ENCODE results near the gene SMARCA5.
A peak's percentile ranks its signal among the peaks of the same experiment; 100 is the strongest.

SMARCA5 gene

GRCh38 chr4:143539670-143540023 lies 26.1 kb downstream of the SMARCA5 start:
- DNase-seq = no peak

- no peak for DNase-seq
Observed at GRCh38 chr4:143549928-143550327, 36.4 kb downstream of the SMARCA5 start.

GRCh38 chr4:143554728-143555597 lies 41.5 kb downstream of the SMARCA5 start:
- DNase-seq = no peak

GRCh38 chr4:143555676-143556075 lies 42.2 kb downstream of the SMARCA5 start:
- no peak for DNase-seq

- DNase-seq = no peak
Observed at GRCh38 chr4:143558286-143558685, 44.8 kb downstream of the SMARCA5 start.

GRCh38 chr4:143558823-143559756 lies 45.6 kb downstream of the SMARCA5 start:
- peak; percentile 47 for DNase-seq

GRCh38 chr4:143559757-143560147 lies 46.2 kb downstream of the SMARCA5 start:
- DNase-seq = peak; percentile 1

- DNase-seq = no peak
Observed at GRCh38 chr4:143564472-143564871, 51.0 kb downstream of the SMARCA5 start.

- DNase-seq = no peak
Observed at GRCh38 chr4:143575331-143575730, 61.8 kb downstream of the SMARCA5 start.

GRCh38 chr4:143581331-143581946 lies 67.9 kb downstream of the SMARCA5 start:
- no peak for DNase-seq

GRCh38 chr4:143585548-143585947 lies 72.0 kb downstream of the SMARCA5 start:
- no peak for DNase-seq

- no peak for DNase-seq
Observed at GRCh38 chr4:143586080-143586479, 72.6 kb downstream of the SMARCA5 start.

GRCh38 chr4:143587703-143588102 lies 74.2 kb downstream of the SMARCA5 start:
- no peak for DNase-seq

GRCh38 chr4:143597276-143597675 lies 83.8 kb downstream of the SMARCA5 start:
- no peak for DNase-seq

GRCh38 chr4:143598816-143599215 lies 85.3 kb downstream of the SMARCA5 start:
- no peak for DNase-seq

GRCh38 chr4:143599827-143600226 lies 86.3 kb downstream of the SMARCA5 start:
- no peak for DNase-seq

- no peak for DNase-seq
Observed at GRCh38 chr4:143606480-143606879, 93.0 kb downstream of the SMARCA5 start.

Data from effector CD8-positive, alpha-beta T cell (primary cell).